IPS-18c (cell line): ENCODE results near the gene DST.

ENCODE experiments used
- H3K4me3 ChIP-seq: 2 replicates; pipeline ENCODE4 v1.7.0; 2013; ENCODE audit warnings: low read depth, mild to moderate bottlenecking, low read length, moderate library complexity; ENCODE audit not compliant: insufficient read depth
- H3K9me3 ChIP-seq: one replicate; pipeline ENCODE4 v1.6.1; 2013; ENCODE audit warnings: mild to moderate bottlenecking, low read length, moderate library complexity; ENCODE audit not compliant: control insufficient read depth, insufficient read depth

Gene DST

DNA sequence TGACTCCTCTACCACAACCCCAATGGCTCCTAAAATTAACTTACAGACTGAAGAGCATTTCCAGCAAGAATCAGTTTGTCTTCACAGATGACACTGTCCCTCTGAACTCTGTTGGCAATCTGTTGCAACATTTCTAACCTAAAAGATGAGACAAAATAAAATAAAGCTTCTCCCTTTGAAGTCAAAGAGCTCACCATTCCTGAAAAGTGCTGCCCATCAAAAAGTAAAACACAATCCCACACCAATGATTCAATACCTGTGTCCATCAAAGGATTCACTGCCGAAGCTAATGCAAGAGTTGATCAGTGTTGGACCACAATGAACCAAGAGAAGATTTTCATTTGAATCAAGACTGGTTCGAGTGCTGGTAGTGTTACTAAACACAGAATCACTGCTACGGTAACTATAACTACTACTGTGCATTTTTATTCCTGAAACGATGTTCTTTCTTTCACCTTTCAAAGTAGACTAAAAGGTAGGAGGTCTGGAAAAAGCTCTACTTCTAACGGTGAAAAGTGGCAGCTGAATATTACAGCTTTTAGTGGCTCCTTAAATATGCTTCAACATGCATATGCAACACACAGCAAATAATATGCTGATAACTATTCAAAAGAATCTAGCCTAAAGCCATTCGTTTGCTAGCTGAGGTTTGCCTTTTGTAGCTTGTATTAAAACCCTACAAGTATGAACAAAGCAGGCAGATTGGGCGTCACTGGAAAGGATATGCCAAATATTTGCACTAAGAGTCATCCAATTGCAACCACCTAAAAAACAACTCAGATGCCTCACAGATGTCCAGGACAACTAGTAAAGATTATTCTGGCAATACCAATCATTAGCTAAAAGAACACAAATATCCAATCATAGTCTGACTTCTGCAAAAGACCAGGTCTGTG is at the start of gene DST:
TSS of gene DST (minus strand) at position 524 of the 896 bp plus-strand sequence.
- Histone ChIP-seq H3K4me3 (no peak within 1 kb of the TSS), H3K9me3 (no peaks in the 10 kb centered on the region)

DNA sequence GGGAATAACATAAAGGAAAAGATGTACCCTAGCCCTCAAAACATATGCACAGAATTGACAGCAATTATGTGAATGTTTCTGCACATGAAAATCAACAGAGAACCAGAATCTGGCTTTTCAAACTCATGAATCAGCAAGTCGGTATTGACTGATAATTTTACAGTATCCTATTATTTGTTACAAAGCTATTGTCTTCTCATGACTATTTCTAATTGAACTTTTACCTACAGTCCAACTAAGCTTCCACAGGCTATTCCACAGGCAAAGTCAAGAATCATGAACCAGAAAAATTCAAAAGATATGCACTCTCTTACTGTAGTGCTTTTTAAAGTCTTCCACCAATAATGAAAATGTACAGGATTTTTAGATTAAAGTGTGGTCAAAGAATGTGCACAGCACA is 49.1 kb upstream of the DST start:
- Histone ChIP-seq H3K9me3 (no peaks in the 10 kb centered on the region), H3K4me3 (no peak overlapping the region)

DNA sequence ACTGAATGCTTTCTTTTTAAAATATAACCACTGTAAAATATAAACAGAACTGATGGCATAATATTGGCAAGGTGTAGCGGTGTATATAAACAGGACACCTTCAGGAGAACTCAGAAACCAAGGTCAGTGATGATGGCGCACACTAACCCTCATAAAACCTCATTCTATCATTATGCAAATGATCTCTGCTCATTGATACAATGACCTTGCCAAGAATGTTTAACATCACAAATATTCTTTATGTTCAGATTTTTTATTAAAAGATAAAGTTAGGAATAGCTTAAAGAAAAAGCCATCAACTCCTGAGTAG is 48.6 kb upstream of the DST start:
- Histone ChIP-seq H3K9me3 (no peaks in the 10 kb centered on the region), H3K4me3 (no peak overlapping the region)

DNA sequence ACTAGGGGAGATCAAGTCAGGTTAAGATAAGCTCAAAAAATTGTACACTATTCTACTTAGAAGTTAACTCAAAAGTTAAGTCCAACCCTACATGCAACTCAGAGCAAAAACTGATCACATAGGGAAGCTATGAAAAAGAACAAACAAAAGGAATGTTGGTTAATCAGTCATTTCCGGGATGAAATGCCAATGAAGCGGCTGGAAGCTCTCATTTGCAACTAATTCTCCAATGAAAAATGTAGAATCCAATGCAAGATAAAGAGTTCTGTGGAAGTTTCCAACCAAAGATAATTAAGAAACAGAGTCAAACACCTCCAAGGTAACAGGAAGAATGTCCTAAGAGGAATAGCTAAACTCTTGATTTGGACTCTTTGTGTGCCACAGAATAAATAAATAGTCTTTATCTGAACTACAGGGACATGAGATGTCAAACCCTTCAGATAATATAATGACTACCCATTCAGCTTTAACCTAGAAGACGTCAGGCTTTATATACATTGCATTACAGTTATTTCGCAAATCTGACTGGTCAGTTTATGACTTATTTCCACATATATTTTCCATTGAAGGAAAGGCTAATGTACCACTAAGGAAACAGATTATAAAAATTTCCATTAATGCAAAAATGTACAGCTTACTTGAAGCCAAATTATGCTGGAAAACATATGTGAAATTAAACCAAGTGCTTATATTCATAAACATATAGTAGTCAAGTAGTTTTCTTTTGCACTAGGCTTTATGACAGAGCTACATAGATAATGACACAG is 48.0 kb upstream of the DST start:
- Histone ChIP-seq H3K9me3 (no peaks in the 10 kb centered on the region), H3K4me3 (no peak overlapping the region)

DNA sequence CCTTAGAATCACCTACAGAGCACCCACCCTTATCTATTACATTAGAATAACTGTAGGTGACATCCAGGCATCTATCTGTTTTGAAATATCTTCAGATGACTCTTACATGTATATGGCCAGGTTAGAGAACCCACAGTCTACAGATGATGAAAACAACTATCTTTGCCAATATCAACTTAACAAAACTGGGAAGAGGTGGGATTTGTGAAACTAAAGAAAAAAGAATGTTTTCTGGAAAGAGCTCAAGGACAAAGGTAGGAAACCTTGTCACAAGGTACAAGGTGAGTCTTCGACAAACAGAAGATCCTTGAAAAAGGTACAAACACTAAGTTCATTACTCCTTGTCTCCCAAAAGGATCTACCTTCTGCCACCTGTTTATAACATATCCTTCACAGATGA is 47.0 kb upstream of the DST start:
- Histone ChIP-seq H3K4me3 (no peak overlapping the region), H3K9me3 (no peaks in the 10 kb centered on the region)

DNA sequence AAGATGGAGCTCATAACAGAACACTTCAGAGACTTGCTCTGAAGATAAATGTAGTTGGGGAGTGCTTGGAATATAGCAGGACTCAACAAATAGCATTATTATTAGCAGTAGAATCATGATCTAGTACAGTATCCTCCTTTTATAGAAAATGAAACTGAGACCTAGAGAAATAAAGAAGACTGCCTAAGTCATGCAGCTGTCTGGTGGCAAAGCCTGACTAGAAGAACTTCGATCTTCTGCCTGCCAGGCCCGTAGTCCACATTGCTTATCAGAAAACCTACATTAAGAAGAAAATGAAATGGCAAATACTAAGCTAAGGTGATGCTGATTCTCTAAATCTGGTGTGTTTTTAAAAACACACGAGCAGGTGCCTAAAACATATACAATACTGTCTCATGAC is 46.4 kb upstream of the DST start:
- no peak overlapping the region for H3K4me3 ChIP-seq
- H3K9me3 ChIP-seq = no peaks in the 10 kb centered on the region

DNA sequence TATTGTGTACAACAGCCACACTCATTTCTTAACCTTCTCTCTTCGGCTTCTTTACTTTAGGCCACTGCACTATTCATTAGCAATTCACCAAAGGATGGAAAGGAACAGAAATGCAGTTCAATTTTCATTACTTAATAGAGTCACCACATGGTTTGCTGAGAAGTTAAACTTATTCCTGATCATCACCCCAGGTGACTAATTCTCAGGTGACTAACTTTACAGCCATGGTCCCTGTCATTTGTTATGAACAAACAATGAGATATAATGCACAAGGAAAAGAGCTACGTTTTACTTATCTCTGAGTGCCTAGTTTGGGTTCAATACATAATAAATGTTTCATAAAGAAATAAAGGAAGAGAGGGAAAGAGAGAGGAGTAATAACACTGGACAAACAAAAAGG is 45.8 kb upstream of the DST start:
- Histone ChIP-seq H3K9me3 (no peaks in the 10 kb centered on the region), H3K4me3 (no peak overlapping the region)

DNA sequence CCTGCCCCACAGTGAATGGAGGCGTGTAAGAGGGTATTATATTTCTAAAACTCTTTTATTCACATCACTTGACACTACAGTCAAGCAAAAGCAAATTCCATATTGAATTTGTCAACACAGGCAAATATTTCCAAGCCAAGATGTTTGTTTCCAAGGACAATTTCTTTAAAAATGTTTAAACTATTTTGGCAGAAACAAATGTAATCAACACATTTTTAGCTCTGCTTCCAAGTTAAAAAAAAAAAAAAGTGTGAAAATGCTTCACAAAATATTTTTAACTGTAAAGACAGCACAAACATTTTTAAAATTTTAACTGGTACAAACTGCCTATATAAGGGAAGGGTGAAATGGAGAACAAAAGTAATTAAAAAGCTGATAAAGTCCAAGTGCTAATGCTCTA is 44.9 kb upstream of the DST start:
- H3K9me3 ChIP-seq = no peaks in the 10 kb centered on the region
- H3K4me3 ChIP-seq = no peak overlapping the region

DNA sequence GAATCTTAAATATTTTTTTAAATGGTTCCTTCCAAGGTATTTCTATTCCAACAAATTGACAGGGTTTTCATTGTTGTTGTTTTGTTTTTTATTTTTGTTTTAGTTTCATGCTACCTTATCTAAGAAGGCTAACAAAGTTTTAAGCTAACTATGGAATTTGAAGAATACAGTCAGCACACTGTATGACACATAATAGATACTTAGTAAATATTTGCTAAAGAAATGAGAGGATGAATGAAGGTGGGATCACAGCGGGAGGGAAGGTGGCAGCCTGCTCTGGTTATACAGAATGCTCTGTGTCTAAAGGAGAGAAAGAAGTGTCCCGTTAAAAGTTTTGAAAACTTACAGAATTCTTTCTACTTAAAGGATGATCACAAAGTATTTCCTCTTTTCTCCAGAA is 43.7 kb upstream of the DST start:
- Histone ChIP-seq H3K9me3 (no peaks in the 10 kb centered on the region), H3K4me3 (no peak overlapping the region)

DNA sequence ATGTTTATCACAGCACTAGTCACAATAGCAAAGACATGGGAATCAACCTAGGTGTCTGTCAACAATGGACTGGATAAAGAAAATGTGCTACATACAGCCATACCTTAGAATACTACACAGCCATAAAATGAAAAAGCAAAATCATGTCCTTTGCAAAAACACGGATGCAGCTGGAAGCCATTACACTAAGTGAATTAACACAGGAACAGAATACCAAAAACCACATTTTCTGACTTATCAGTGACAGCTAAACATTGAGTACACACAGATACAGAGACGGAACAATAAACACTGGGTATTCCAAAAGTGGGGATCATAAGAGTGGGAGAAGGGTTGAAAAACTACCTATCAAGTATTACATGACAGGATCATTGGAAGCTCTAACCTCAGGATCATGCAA is 43.3 kb upstream of the DST start:
- Histone ChIP-seq H3K4me3 (no peak overlapping the region), H3K9me3 (no peaks in the 10 kb centered on the region)

DNA sequence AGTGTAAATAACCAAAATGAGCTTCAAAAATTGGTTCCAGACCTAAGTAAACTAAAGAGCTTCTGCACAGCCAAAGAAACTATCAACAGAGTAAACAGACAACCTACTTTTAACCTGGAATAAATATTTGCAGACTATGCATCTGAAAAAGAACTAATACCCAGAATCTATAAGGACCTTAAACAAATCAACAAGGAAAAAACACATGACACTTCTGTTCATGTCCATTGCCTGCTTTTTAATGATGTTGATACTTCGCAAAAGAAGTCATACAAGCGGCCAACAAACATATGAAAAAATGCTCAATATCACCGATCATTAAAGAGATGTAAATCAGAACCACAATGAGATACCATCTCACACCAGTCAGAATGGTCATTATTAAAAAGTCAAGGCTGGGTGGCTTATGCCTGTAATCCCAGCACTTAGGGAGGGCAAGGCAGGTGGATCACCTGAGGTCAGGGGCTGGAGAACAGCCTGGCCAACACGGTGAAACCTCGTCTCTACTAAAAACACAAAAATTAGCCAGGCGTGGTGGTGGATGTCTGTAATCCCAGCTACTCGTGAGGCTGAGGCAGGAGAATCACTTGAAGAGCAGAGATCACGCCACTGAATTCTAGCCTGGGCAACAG is 42.5 kb upstream of the DST start:
- no peaks in the 10 kb centered on the region for H3K9me3 ChIP-seq
- H3K4me3 ChIP-seq = no peak overlapping the region

DNA sequence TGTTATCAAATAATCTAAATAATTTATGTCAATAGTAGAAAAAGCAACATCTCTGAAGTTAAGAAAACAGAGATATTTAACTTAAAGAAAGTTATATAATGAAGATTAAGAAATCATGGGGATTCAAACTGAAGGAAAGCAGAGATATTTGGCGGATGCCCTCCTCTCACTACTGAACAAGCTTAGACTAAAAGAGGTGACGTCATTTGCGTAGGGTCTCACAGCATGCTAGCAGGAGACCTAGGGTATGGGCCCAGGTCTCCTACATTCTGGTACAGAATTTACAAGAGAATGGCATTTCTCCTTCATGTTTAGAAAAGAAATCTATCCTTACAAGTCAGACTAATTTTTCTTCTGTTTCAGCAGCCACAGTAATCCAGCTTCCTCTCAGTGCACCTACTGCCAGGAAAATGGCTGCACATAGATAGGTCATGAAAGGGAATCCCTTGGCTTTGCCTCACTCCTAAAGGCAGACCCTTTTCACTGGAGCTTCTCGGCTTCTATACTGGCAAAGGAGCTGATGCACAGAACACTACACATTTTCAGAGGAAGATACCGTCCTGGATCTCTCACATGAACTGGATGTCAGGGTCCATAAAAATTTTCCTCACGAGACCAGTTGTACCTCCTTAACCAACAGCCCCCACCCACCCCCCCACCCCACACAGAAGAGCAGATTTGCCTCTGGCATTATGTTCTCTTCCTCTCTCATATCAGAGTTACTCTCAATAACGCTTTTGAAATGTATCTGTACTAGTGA is 41.8 kb upstream of the DST start:
- H3K4me3 ChIP-seq = no peak overlapping the region
- no peaks in the 10 kb centered on the region for H3K9me3 ChIP-seq

DNA sequence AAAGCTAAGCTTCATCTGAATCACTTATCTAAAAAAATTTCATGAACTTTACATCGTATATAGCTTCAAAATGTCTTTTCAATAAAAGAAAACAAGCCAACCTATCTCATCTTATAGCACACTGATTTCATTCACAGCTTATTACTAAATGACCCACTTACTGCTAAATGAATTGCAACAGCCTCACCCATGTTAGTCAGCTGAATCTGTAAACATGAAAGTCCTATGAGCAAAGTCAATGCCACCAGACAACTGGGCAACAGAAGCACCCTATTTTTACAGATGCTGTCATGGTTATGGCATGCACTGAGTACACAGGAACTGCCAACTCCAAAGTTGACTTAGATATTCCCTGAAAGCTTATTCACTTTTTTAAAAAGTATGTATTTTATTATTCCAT is 41.2 kb upstream of the DST start:
- no peaks in the 10 kb centered on the region for H3K9me3 ChIP-seq
- H3K4me3 ChIP-seq = no peak overlapping the region

DNA sequence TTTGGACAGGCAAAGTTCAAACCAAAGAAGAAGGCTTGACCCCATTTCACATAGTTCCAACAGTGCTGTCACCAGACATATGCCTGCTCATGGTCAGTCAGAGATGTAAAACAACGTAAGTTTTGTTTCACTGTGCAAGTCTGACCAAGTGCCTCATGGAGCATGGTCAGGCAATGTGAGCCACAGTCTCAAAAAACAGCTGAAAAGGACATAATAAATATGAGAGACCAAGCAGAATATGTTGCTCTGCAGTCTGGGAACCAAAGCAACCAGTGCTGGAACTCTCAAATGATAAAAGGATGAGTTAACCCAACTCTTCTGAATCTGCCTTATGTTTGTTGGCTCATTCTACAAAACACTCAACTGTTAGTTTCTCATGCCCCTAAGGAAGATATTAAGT is 39.9 kb upstream of the DST start:
- Histone ChIP-seq H3K4me3 (no peak overlapping the region), H3K9me3 (no peaks in the 10 kb centered on the region)

DNA sequence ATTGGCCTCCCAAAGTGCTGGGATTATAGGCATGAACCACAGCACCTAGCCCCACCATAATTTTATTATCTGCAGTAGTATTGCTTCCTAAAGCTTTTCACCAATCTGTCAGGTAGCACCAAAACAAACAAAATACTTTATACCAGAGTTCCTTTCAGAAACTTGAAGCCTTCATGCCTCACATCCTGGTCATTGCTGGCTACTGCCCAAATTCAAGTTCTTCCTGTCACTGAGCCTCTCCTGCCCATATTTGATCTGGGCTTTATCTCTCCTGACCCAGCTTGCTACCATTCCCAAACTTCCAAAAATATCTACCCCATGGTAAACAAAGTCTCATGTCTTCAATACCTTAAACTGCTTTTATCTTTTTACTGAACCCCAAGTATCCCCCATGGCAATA is 34.9 kb upstream of the DST start:
- H3K4me3 ChIP-seq = no peak overlapping the region

DNA sequence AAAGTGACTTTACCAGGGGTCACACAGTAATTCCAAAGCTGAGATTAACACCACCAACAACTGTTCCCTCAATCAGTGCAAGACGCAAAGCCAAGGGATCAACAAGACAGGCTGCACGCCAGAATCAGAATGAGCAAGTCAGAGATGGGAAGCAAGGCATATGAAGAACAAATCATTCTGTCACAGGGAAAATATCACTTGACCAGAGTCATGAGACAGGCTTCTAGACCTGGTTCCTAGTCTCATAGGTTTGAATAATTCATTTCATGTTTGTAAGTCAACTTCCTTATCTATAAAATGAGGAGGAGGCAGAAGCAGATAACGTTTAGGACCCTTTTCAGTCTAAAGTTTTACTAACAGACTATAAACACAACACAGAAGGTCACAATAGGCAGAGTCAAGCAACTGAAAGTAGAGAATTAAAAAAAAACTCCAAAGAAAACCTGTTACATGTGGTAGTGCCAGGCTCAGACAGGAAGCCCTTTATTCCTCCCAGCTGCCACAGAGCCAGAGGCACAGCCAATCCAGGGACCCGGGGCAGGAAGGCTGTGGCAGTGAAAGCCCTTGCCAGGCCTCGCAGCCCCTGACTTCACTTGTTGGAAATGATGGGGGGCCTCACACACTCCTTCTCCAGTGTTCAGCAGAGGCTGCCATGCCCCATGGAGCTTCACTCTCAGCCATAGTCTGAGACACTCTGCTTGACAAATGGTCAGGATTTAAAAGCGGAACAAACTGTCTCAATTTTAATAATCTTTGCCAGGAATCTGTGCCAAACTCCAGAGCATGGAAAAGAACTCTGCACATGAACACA is 29.2 kb upstream of the DST start:
- Histone ChIP-seq H3K9me3 (no peaks in the 10 kb centered on the region), H3K4me3 (no peak overlapping the region)

More for the DNA sequence above, 34.9 kb upstream of the DST start:
- no peaks in the 10 kb centered on the region for H3K9me3 ChIP-seq

DNA sequence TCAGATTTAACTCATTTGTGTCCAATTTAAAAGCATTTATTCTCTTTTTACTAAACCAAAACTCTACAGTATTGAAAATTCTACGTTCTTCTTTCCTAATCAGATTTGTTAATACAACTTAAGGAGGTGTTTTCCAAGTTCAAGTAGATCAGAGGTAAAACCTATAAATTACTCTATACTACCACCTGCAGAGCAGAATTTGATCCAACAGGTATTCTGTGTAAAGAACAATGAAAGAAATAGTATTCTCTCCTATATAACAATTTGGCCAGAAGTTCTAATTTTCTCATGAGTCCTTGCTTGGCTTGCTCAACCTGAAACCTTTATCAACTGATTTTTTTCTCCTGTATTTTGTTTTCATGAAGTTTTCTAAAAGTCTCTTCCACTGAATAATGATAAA is 28.5 kb upstream of the DST start:
- no peak overlapping the region for H3K4me3 ChIP-seq
- no peaks in the 10 kb centered on the region for H3K9me3 ChIP-seq
